Vagina (tissue), 2 donors: ENCODE data around the gene DPT. TPM values are rescaled to one million over a fixed set of nuclear protein-coding genes. Genes with fewer than 3 reads are reported as not detected.

Source experiments
- DNase-seq, 2 donors: peaks; one replicate each; pipeline ENCODE4 v3.0.0-alpha.2; 2017; ENCODE audit errors: extremely low spot score in 2 of 2
- H3K27ac ChIP-seq: fragments of 200-600 bp; sonication (generic); one replicate; pipeline ENCODE4 v1.5.1; 2019
- H3K27me3 ChIP-seq: fragments of 200-600 bp; sonication (generic); one replicate; pipeline ENCODE4 v1.5.1; 2019
- H3K36me3 ChIP-seq, 2 donors: fragments of 200-600 bp; sonication (generic); one replicate each; pipeline ENCODE4 v1.5.1; 2017 to 2019
- H3K4me1 ChIP-seq: fragments of 200-600 bp; sonication (generic); one replicate; pipeline ENCODE4 v1.5.1; 2019
- H3K4me3 ChIP-seq, 2 donors: fragments of 200-600 bp; sonication (generic); 1 replicate in 1 of 2; 2 replicates in 1 of 2; pipeline ENCODE4 v1.5.1; 2016 to 2019
- H3K9me3 ChIP-seq: fragments of 200-600 bp; sonication (generic); one replicate; pipeline ENCODE4 v1.5.1; 2019
- CTCF ChIP-seq, 3 experiments: fragments of 450-650 bp in 2 of 3; fragments of 200-600 bp in 1 of 3; sonication (generic) in 1 of 3; IDR thresholded peaks; one replicate each; pipeline ENCODE4 v1.5.1; 2017 to 2019; ENCODE audit warnings: antibody characterized with exemption in 3 of 3, mild to moderate bottlenecking in 2 of 3, moderate library complexity in 2 of 3
- POLR2A ChIP-seq, 2 donors: fragments of 450-650 bp; IDR thresholded peaks; one replicate each; pipeline ENCODE4 v1.6.1; 2017; ENCODE audit warnings: antibody characterized with exemption in 2 of 2, mild to moderate bottlenecking in 2 of 2, moderate library complexity in 2 of 2
- POLR2AphosphoS5 ChIP-seq, 2 donors: sonication (generic); formaldehyde crosslinking; IDR thresholded peaks; one replicate each; pipeline ENCODE4 v1.9.0; 2017; ENCODE audit warnings: antibody characterized with exemption in 2 of 2, mild to moderate bottlenecking in 2 of 2, low read depth in 1 of 2; ENCODE audit not compliant: insufficient read depth in 1 of 2
- intact Hi-C: fragments of 100-400 bp; cut with DNase I; formaldehyde crosslinking; loops from one replicate; pipeline ENCODE4 v1.15.1; 2023
- total RNA-seq: library from RNA; depleted of rRNA; stranded (reverse); fragments of >200 nt; gene quantifications from one replicate; pipeline ENCODE4 v1.2.3, GENCODE V29; 2016

Gene DPT
- total RNA-seq, 1 donor from 2014 or later, result 154 TPM

- no peaks in the 10 kb centered on the region for H3K36me3 ChIP-seq
- no peaks in the 10 kb centered on the region for H3K9me3 ChIP-seq
- H3K4me1 ChIP-seq, result no peaks in the 10 kb centered on the region
- no peak for TF ChIP-seq CTCF (IDR thresholded peaks at IDR 0.05)
- H3K27ac ChIP-seq, result no peak overlapping the region
- H3K27me3 ChIP-seq, result no peaks in the 10 kb centered on the region
- no peak for DNase-seq
- intact Hi-C loops, result no loop called here
- H3K4me3 ChIP-seq, result no peak overlapping the region
Measured at GRCh38 chr1:168734271-168734670, 5.3 kb upstream of the DPT start.

GRCh38 chr1:168733241-168733640 is 4.2 kb upstream of the DPT start:
- Histone ChIP-seq H3K4me1 (no peaks in the 10 kb centered on the region), H3K4me3 (no peak overlapping the region), H3K9me3 (no peaks in the 10 kb centered on the region), H3K36me3 (no peaks in the 10 kb centered on the region), H3K27me3 (no peaks in the 10 kb centered on the region), H3K27ac (no peak overlapping the region)
- no peak for TF ChIP-seq CTCF (IDR thresholded peaks at IDR 0.05)
- no peak for TF ChIP-seq POLR2AphosphoS5 (IDR thresholded peaks at IDR 0.05; ENCODE audit: insufficient read depth in 1 of 2, low read depth in 1 of 2)
- no peak for TF ChIP-seq POLR2A (IDR thresholded peaks at IDR 0.05)
- DNase-seq, result no peak
- intact Hi-C loops, result no loop called here

GRCh38 chr1:168732736-168733135 is 3.7 kb upstream of the DPT start:
- Histone ChIP-seq H3K27me3 (no peaks in the 10 kb centered on the region), H3K4me3 (no peak overlapping the region), H3K9me3 (no peaks in the 10 kb centered on the region), H3K36me3 (no peaks in the 10 kb centered on the region), H3K4me1 (no peaks in the 10 kb centered on the region), H3K27ac (no peak overlapping the region)
- TF ChIP-seq POLR2A (IDR thresholded peaks at IDR 0.05) (no peak), POLR2AphosphoS5 (IDR thresholded peaks at IDR 0.05; ENCODE audit: insufficient read depth in 1 of 2, low read depth in 1 of 2) (no peak)
- intact Hi-C loops, result no loop called here
- no peak for DNase-seq

GRCh38 chr1:168731244-168731953 is 2.4 kb upstream of the DPT start:
- no peaks in the 10 kb centered on the region for H3K27me3 ChIP-seq
- H3K9me3 ChIP-seq, result no peaks in the 10 kb centered on the region
- H3K4me3 ChIP-seq, result no peak overlapping the region
- no peak for DNase-seq
- intact Hi-C loops, result no loop called here
- no peak overlapping the region for H3K27ac ChIP-seq
- no peak for TF ChIP-seq CTCF (IDR thresholded peaks at IDR 0.05)
- TF ChIP-seq POLR2A (IDR thresholded peaks at IDR 0.05), result no peak
- no peak for TF ChIP-seq POLR2AphosphoS5 (IDR thresholded peaks at IDR 0.05; ENCODE audit: insufficient read depth in 1 of 2, low read depth in 1 of 2)
- H3K4me1 ChIP-seq, result no peaks in the 10 kb centered on the region
- no peaks in the 10 kb centered on the region for H3K36me3 ChIP-seq

- Histone ChIP-seq H3K4me3 (no peak overlapping the region), H3K9me3 (no peaks in the 10 kb centered on the region), H3K27me3 (no peaks in the 10 kb centered on the region), H3K36me3 (no peaks in the 10 kb centered on the region), H3K4me1 (no peaks in the 10 kb centered on the region), H3K27ac (no peak overlapping the region)
- DNase-seq, result no peak
- intact Hi-C loops, result no loop called here
- TF ChIP-seq POLR2AphosphoS5 (IDR thresholded peaks at IDR 0.05; ENCODE audit: insufficient read depth in 1 of 2, low read depth in 1 of 2), result no peak
- no peak for TF ChIP-seq POLR2A (IDR thresholded peaks at IDR 0.05)
- TF ChIP-seq CTCF (IDR thresholded peaks at IDR 0.05), result no peak
Measured at GRCh38 chr1:168729405-168729802, 398 bp upstream of the DPT start.
